Measurements from ENCODE around the gene DAD1.

- TF ChIP-seq POLR2A (IDR thresholded peaks at IDR 0.05; ENCODE audit: low read depth, low read length) (no peak), POLR2AphosphoS5 (IDR thresholded peaks at IDR 0.05; ENCODE audit: low read depth, low read length) (no peak), SPI1 (IDR thresholded peaks at IDR 0.05; ENCODE audit: low read depth, low read length) (no peak), TAF1 (IDR thresholded peaks at IDR 0.05; ENCODE audit: low read depth, low read length) (no peak)
These were observed 48.7 kb downstream of the DAD1 start for GRCh38 chr14:22540293-22540692.

Measured in GM12891 (cell line).